GM10266 (cell line): ENCODE data around the gene TRIM29.

ENCODE experiments used
- DNase-seq: peaks from one replicate; pipeline ENCODE4 v3.0.0; 2012; ENCODE audit errors: extremely low spot score
- CTCF ChIP-seq: IDR thresholded peaks from 2 replicates; pipeline ENCODE4 v1.5.1; 2012; ENCODE audit warnings: mild to moderate bottlenecking, low read depth; ENCODE audit not compliant: control insufficient read depth, insufficient read depth; ENCODE audit errors: missing control alignments

Gene TRIM29

GRCh38 chr11:120124355-120124754, 13.6 kb downstream of the TRIM29 start:
- no peak for TF ChIP-seq CTCF
- DNase-seq, result no peak

GRCh38 chr11:120123946-120124345, 14.0 kb downstream of the TRIM29 start:
- TF ChIP-seq CTCF, result no peak
- no peak for DNase-seq

GRCh38 chr11:120122924-120123683, 14.8 kb downstream of the TRIM29 start:
- no peak for TF ChIP-seq CTCF
- DNase-seq, result no peak

GRCh38 chr11:120121914-120122473, 15.9 kb downstream of the TRIM29 start:
- DNase-seq, result no peak
- TF ChIP-seq CTCF, result no peak

GRCh38 chr11:120121336-120121735, 16.6 kb downstream of the TRIM29 start:
- no peak for TF ChIP-seq CTCF
- DNase-seq, result no peak

- DNase-seq, result no peak
- no peak for TF ChIP-seq CTCF
Measured at GRCh38 chr11:120120805-120121335, 17.0 kb downstream of the TRIM29 start.

GRCh38 chr11:120119121-120119520, 18.8 kb downstream of the TRIM29 start:
- TF ChIP-seq CTCF, result no peak
- DNase-seq, result no peak
